Endothelial cell of umbilical vein (primary cell): ENCODE data around the gene SOX10.

ENCODE experiments used
- EZH2 ChIP-seq: IDR thresholded peaks from 2 replicates; pipeline ENCODE4 v1.6.1; 2012; ENCODE audit warnings: borderline replicate concordance, low read depth, mild to moderate bottlenecking, moderate library complexity, low read length, inconsistent platforms; ENCODE audit not compliant: severe bottlenecking
- JUN ChIP-seq: IDR thresholded peaks from 2 replicates; pipeline ENCODE4 v1.6.1; 2011; ENCODE audit warnings: borderline replicate concordance, low read depth; ENCODE audit not compliant: insufficient read length, insufficient read depth
- POLR2A ChIP-seq: IDR thresholded peaks from 2 replicates; pipeline ENCODE4 v1.6.1; 2012; ENCODE audit warnings: low read depth, mild to moderate bottlenecking, control low read depth, low read length
- POLR2AphosphoS5 ChIP-seq: IDR thresholded peaks from 2 replicates; pipeline ENCODE4 v1.6.1; 2012; ENCODE audit warnings: low read depth, mild to moderate bottlenecking, control low read depth, low read length, moderate library complexity; ENCODE audit not compliant: insufficient read depth
- TF ChIP-seq, protein P1 (sequence below), 2 donors: IDR thresholded peaks; 1 replicate in 1 of 2; 2 replicates in 1 of 2; pipeline ENCODE4 v1.5.1; 2011; ENCODE audit warnings: low read length in 2 of 2, mild to moderate bottlenecking in 2 of 2, moderate library complexity in 2 of 2, control low read depth in 1 of 2, inconsistent platforms in 1 of 2, low read depth in 1 of 2; ENCODE audit not compliant: insufficient read depth in 1 of 2; ENCODE audit errors: extremely low read depth in 1 of 2
- TF ChIP-seq, protein P2 (sequence below): IDR thresholded peaks from 2 replicates; pipeline ENCODE4 v1.6.1; 2011; ENCODE audit not compliant: insufficient read depth, insufficient read length

DNA sequence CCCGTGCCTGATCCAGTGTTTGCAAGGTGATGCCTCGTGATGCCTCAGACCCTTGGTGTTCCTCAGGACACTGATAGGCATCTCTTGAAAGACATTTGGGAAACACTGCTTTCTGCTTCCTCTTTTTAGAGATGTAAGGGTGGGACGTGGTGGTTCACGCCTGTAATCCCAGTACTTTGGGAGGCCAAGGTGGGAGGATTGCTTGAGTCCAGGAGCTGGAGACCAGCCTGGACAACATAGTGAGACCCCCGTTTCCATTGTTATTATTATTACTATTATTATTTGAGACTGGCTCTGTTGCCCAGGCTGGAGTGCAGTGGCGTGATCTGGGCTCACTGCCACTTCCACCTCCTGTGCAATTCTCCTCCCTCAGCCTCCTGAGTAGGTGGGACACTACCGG is 6.5 kb upstream of the SOX10 start:
- no peak for TF ChIP-seq POLR2AphosphoS5
- TF ChIP-seq, protein P1, sequence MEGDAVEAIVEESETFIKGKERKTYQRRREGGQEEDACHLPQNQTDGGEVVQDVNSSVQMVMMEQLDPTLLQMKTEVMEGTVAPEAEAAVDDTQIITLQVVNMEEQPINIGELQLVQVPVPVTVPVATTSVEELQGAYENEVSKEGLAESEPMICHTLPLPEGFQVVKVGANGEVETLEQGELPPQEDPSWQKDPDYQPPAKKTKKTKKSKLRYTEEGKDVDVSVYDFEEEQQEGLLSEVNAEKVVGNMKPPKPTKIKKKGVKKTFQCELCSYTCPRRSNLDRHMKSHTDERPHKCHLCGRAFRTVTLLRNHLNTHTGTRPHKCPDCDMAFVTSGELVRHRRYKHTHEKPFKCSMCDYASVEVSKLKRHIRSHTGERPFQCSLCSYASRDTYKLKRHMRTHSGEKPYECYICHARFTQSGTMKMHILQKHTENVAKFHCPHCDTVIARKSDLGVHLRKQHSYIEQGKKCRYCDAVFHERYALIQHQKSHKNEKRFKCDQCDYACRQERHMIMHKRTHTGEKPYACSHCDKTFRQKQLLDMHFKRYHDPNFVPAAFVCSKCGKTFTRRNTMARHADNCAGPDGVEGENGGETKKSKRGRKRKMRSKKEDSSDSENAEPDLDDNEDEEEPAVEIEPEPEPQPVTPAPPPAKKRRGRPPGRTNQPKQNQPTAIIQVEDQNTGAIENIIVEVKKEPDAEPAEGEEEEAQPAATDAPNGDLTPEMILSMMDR (IDR thresholded peaks at IDR 0.05; ENCODE audit: extremely low read depth in 1 of 2, insufficient read depth in 1 of 2, low read depth in 1 of 2, low read length in 2 of 2) = no peak
- TF ChIP-seq EZH2 = no peak
- TF ChIP-seq POLR2A = no peak
- TF ChIP-seq, protein P2, sequence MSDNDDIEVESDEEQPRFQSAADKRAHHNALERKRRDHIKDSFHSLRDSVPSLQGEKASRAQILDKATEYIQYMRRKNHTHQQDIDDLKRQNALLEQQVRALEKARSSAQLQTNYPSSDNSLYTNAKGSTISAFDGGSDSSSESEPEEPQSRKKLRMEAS = no peak
- no peak for TF ChIP-seq JUN
